SU-DHL-6 (cell line): ENCODE data around the gene YIPF1.

Experiments
- EZH2phosphoT487 ChIP-seq: fragments of 200-600 bp; sonication (generic), shearing (Covaris generic); conservative IDR thresholded peaks from 2 replicates; pipeline ENCODE4 v1.6.1; 2018; ENCODE audit warnings: mild to moderate bottlenecking, antibody characterized with exemption, low read length, moderate library complexity, mixed read lengths
- TF ChIP-seq, protein P1 (sequence below): fragments of 200-600 bp; sonication (generic); IDR thresholded peaks from one replicate; pipeline ENCODE4 v1.5.1; 2017; ENCODE audit warnings: antibody characterized with exemption, mild to moderate bottlenecking, low read length, moderate library complexity; ENCODE audit not compliant: insufficient read depth, poor library complexity, severe bottlenecking

DNA sequence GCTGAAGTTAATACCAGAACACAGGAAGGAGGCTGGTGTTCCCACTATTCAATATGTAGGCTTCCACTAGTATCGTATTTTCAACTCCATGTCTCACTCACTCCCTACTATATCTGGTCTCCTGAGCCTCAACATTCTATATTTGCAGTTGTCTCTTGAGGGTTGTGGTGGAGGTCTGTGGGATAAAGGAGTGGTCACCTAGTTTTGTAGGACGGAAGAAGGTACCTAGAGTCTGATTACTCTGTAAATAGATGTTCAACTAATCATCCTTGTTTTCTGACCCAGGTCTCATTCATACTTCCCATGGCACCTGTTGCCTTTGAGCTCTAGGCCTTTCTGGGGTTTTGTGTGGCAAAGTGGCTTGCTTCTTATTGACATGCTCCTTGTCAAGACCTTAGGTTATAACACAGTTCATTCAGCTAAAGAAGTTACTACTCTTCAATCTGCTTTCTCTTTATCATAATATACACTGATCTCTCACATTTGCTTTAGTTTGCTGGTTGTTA is 37.8 kb upstream of the YIPF1 start:
- TF ChIP-seq, protein P1, sequence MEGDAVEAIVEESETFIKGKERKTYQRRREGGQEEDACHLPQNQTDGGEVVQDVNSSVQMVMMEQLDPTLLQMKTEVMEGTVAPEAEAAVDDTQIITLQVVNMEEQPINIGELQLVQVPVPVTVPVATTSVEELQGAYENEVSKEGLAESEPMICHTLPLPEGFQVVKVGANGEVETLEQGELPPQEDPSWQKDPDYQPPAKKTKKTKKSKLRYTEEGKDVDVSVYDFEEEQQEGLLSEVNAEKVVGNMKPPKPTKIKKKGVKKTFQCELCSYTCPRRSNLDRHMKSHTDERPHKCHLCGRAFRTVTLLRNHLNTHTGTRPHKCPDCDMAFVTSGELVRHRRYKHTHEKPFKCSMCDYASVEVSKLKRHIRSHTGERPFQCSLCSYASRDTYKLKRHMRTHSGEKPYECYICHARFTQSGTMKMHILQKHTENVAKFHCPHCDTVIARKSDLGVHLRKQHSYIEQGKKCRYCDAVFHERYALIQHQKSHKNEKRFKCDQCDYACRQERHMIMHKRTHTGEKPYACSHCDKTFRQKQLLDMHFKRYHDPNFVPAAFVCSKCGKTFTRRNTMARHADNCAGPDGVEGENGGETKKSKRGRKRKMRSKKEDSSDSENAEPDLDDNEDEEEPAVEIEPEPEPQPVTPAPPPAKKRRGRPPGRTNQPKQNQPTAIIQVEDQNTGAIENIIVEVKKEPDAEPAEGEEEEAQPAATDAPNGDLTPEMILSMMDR = no peak
- TF ChIP-seq EZH2phosphoT487 = no peak
